B cell (primary cell): Measurements from ENCODE around the gene KRTAP4-11. TPM values are rescaled to one million over a fixed set of nuclear protein-coding genes. Genes with fewer than 3 reads are reported as not detected.

Experiments
- ATAC-seq: fragments of 200-7000 bp; cut with Tn5 transposase; one replicate; pipeline ENCODE4 v1.10.0; 2021; ENCODE audit warnings: low read depth, mild to moderate bottlenecking, moderate number of reproducible peaks, moderate library complexity
- CTCF ChIA-PET: fragments of 350-600 bp; sonication (Branson Sonifier 250); formaldehyde crosslinking; loops from one replicate; lab custom pipeline; 2021; ENCODE audit warnings: antibody characterized with exemption, inconsistent platforms; lab: Charles Lee
- POLR2A ChIA-PET: fragments of 350-600 bp; sonication (Branson Sonifier 250); formaldehyde crosslinking; loops from one replicate; lab custom pipeline; 2021; ENCODE audit warnings: antibody characterized with exemption; lab: Charles Lee
- DNase-seq: peaks from one replicate; pipeline ENCODE4 v3.0.0; 2013
- H2AFZ ChIP-seq: 2 replicates; pipeline ENCODE4 v1.6.1; 2012; ENCODE audit warnings: mild to moderate bottlenecking, low read depth, low read length; ENCODE audit not compliant: insufficient read depth, poor library complexity, severe bottlenecking
- H3K27ac ChIP-seq, 2 donors: 1 replicate in 1 of 2; 2 replicates in 1 of 2; pipeline ENCODE4 v1.5.1; 2012 to 2013; ENCODE audit warnings: low read length in 2 of 2, mild to moderate bottlenecking in 2 of 2, moderate library complexity in 1 of 2
- H3K27me3 ChIP-seq, 4 experiments: fragments of 200-600 bp in 1 of 4; sonication (generic) in 1 of 4; replicated peaks in 1 of 4; 1 replicate in 2 of 4; 2 replicates in 2 of 4; pipeline versions ENCODE4 v1.6.1 to v1.7.0; 2013 to 2016; ENCODE audit warnings: low read length in 3 of 4, mild to moderate bottlenecking in 2 of 4, mixed read lengths in 1 of 4, moderate library complexity in 1 of 4; ENCODE audit not compliant: insufficient read depth in 4 of 4, control insufficient read depth in 3 of 4; ENCODE audit errors: control extremely low read depth in 1 of 4
- H3K36me3 ChIP-seq, 2 experiments: replicated peaks in 1 of 2; 1 replicate in 1 of 2; 2 replicates in 1 of 2; pipeline versions ENCODE4 v1.6.1 to v1.7.1; 2013; ENCODE audit warnings: low read length in 1 of 2; ENCODE audit not compliant: insufficient read depth in 2 of 2, control insufficient read depth in 1 of 2; ENCODE audit errors: control extremely low read depth in 1 of 2, extremely low read depth in 1 of 2
- H3K4me1 ChIP-seq, 2 donors: fragments of 200-600 bp in 1 of 2; sonication (generic) in 1 of 2; 1 replicate in 1 of 2; 2 replicates in 1 of 2; pipeline versions ENCODE4 v1.5.1 to v1.6.1; 2013 to 2017; ENCODE audit warnings: low read length in 2 of 2; ENCODE audit not compliant: control insufficient read depth in 2 of 2, insufficient read depth in 2 of 2
- H3K4me2 ChIP-seq: replicated peaks from 2 replicates; pipeline ENCODE3; 2012; ENCODE audit warnings: mild to moderate bottlenecking, low read depth, low read length; ENCODE audit not compliant: poor library complexity, severe bottlenecking
- H3K4me3 ChIP-seq, 5 experiments: fragments of 200-600 bp in 1 of 5; sonication (generic) in 1 of 5; 1 replicate in 3 of 5; 2 replicates in 2 of 5; pipeline versions ENCODE4 v1.5.1 to v1.7.0; 2011 to 2016; ENCODE audit warnings: low read length in 4 of 5, mild to moderate bottlenecking in 4 of 5, low read depth in 2 of 5, control low read depth in 1 of 5, moderate library complexity in 1 of 5; ENCODE audit not compliant: insufficient read depth in 1 of 5; ENCODE audit errors: control extremely low read depth in 1 of 5, extremely low read depth in 1 of 5
- H3K79me2 ChIP-seq: fragments of 200-600 bp; sonication (generic); one replicate; pipeline ENCODE4 v1.6.0; 2016; ENCODE audit warnings: low read length; ENCODE audit not compliant: control insufficient read depth, insufficient read depth
- H3K9ac ChIP-seq: fragments of 200-600 bp; sonication (generic); 2 replicates; pipeline ENCODE4 v1.6.1; 2017; ENCODE audit warnings: mild to moderate bottlenecking, low read length, moderate library complexity
- H3K9me3 ChIP-seq, 3 donors: one replicate each; pipeline versions ENCODE4 v1.6.1 to v1.7.1; 2013; ENCODE audit warnings: low read length in 2 of 3; ENCODE audit not compliant: control insufficient read depth in 2 of 3, insufficient read depth in 1 of 3; ENCODE audit errors: control extremely low read depth in 1 of 3
- H4K20me1 ChIP-seq: 2 replicates; pipeline ENCODE4 v1.6.0; 2012; ENCODE audit warnings: mild to moderate bottlenecking, low read length; ENCODE audit not compliant: insufficient read depth, control insufficient read depth, poor library complexity, severe bottlenecking
- H3K27ac Mint-ChIP-seq: one replicate; pipeline ENCODE4 v1.8.0; 2021; ENCODE audit warnings: mixed read lengths
- H3K27me3 Mint-ChIP-seq: one replicate; pipeline ENCODE4 v1.8.0; 2021; ENCODE audit warnings: mixed read lengths
- H3K4me1 Mint-ChIP-seq: one replicate; pipeline ENCODE4 v1.8.0; 2021; ENCODE audit warnings: mixed read lengths
- H3K4me3 Mint-ChIP-seq: one replicate; pipeline ENCODE4 v1.8.0; 2021; ENCODE audit warnings: mixed read lengths
- H3K9me3 Mint-ChIP-seq: one replicate; pipeline ENCODE4 v1.8.0; 2022; ENCODE audit warnings: mixed read lengths; ENCODE audit not compliant: insufficient read depth
- CTCF ChIP-seq: fragments of 200-600 bp; IDR thresholded peaks from one replicate; pipeline ENCODE4 v1.8.0; 2022; ENCODE audit warnings: antibody characterized with exemption, mild to moderate bottlenecking
- EZH2 ChIP-seq: IDR thresholded peaks from 2 replicates; pipeline ENCODE4 v1.6.1; 2012; ENCODE audit warnings: borderline replicate concordance, low read depth, mild to moderate bottlenecking, moderate library complexity, low read length; ENCODE audit not compliant: insufficient read depth, poor library complexity, severe bottlenecking
- WGBS: methylation state at CpG from one replicate; pipeline ENCODE4 v1.1.5; 2013; ENCODE audit warnings: missing lambda C conversion rate; ENCODE audit not compliant: insufficient coverage; 5-methylcytosine and 5-hydroxymethylcytosine counted together
- intact Hi-C: fragments of 100-400 bp; cut with micrococcal nuclease; formaldehyde crosslinking; loops from one replicate; pipeline ENCODE4 v1.10.0; 2022
- polyA plus RNA-seq: library from polyadenylated mRNA; depleted of rRNA; stranded (reverse); fragments of >200 nt; gene quantifications from 2 replicates; pipeline ENCODE4 v1.2.3, GENCODE V29; 2012
- total RNA-seq, 2 donors: library from RNA; stranded (reverse); fragments of 120-200 nt in 1 of 2; gene quantifications; 1 replicate in 1 of 2; 2 replicates in 1 of 2; pipeline versions ENCODE4 v1.2.3 to v1.2.4, GENCODE V29; 2013 to 2022

Gene KRTAP4-11
- total and polyA plus RNA-seq, 2 donors (not counting 1 experiment from before 2014, with no cell fraction given), result not detected

- DNase-seq, result no peak
- Histone ChIP-seq H3K27ac (no peak overlapping the region), H3K36me3 (no peaks in the 10 kb centered on the region), H3K79me2 (no peaks in the 10 kb centered on the region), H3K27me3 (no peaks in the 10 kb centered on the region), H3K9ac (no peak overlapping the region), H3K4me1 (no peaks in the 10 kb centered on the region), H3K4me3 (no peak overlapping the region), H3K4me2 (no peak overlapping the region), H2AFZ (no peak overlapping the region), H3K9me3 (no peaks in the 10 kb centered on the region), H4K20me1 (no peaks in the 10 kb centered on the region)
- POLR2A ChIA-PET, result no interaction called here
- intact Hi-C loops, result no loop called here
- Mint-ChIP-seq H3K27ac (no peak overlapping the region), H3K9me3 (no peaks in the 10 kb centered on the region), H3K4me1 (no peaks in the 10 kb centered on the region), H3K4me3 (no peak overlapping the region), H3K27me3 (peaks cover 12% of the 10 kb centered on the region)
- 100% methylated on average over 1 of the region's 3 CpGs for WGBS
- ATAC-seq, result no peak
- CTCF ChIA-PET, result no interaction called here
- TF ChIP-seq EZH2 (no peak), CTCF (no peak)
These were observed 49.1 kb downstream of the KRTAP4-11 start for GRCh38 chr17:41069031-41069430.

GRCh38 chr17:41067281-41067680, 50.9 kb downstream of the KRTAP4-11 start:
- Histone ChIP-seq H4K20me1 (no peaks in the 10 kb centered on the region), H3K4me2 (no peak overlapping the region), H3K36me3 (no peaks in the 10 kb centered on the region), H3K27me3 (peaks cover 0 to 4% (median 0%) of the 10 kb centered on the region in 4 experiments), H3K4me3 (no peak overlapping the region), H2AFZ (no peak overlapping the region), H3K79me2 (no peaks in the 10 kb centered on the region), H3K9ac (no peak overlapping the region), H3K27ac (no peak overlapping the region), H3K9me3 (no peaks in the 10 kb centered on the region), H3K4me1 (no peaks in the 10 kb centered on the region)
- peaks cover 14% of the 10 kb centered on the region for H3K27me3 Mint-ChIP-seq
- intact Hi-C loops, result no loop called here
- H3K9me3 Mint-ChIP-seq, result no peaks in the 10 kb centered on the region
- H3K27ac Mint-ChIP-seq, result no peak overlapping the region
- no peaks in the 10 kb centered on the region for H3K4me1 Mint-ChIP-seq
- DNase-seq (no peak), ATAC-seq (no peak)
- ChIA-PET CTCF (no interaction called here), POLR2A (no interaction called here)
- TF ChIP-seq CTCF, result no peak
- TF ChIP-seq EZH2, result no peak
- H3K4me3 Mint-ChIP-seq, result no peak overlapping the region

Other genes starting within 250 kb of the KRTAP4-11 start
Only the 30 nearest of the 38 such genes appear.
- gene KRT40, start 134.0 kb downstream of the KRTAP4-11 start, total RNA-seq, result not detected in 2 replicates
- gene KRT40, start 134.0 kb downstream of the KRTAP4-11 start, polyA plus RNA-seq, result not detected in 2 replicates
- gene KRTAP3-3, start 124.2 kb downstream of the KRTAP4-11 start, total RNA-seq, result not detected in 2 replicates
- gene KRTAP3-3, start 124.2 kb downstream of the KRTAP4-11 start, polyA plus RNA-seq, result not detected in 2 replicates
- gene KRTAP3-2, start 118.5 kb downstream of the KRTAP4-11 start, total RNA-seq, result not detected in 2 replicates
- not detected in 2 replicates for gene KRTAP3-2, start 118.5 kb downstream of the KRTAP4-11 start, polyA plus RNA-seq
- not detected in 2 replicates for gene KRTAP3-1, start 109.2 kb downstream of the KRTAP4-11 start, total RNA-seq
- not detected in 2 replicates for gene KRTAP3-1, start 109.2 kb downstream of the KRTAP4-11 start, polyA plus RNA-seq
- not detected in 2 replicates for gene KRTAP1-5, start 91.2 kb downstream of the KRTAP4-11 start, total RNA-seq
- not detected in 2 replicates for gene KRTAP1-5, start 91.2 kb downstream of the KRTAP4-11 start, polyA plus RNA-seq
- not detected in 2 replicates for gene KRTAP1-4, start 88.2 kb downstream of the KRTAP4-11 start, total RNA-seq
- not detected in 2 replicates for gene KRTAP1-4, start 88.2 kb downstream of the KRTAP4-11 start, polyA plus RNA-seq
- not detected in 2 replicates for gene KRTAP1-3, start 83.5 kb downstream of the KRTAP4-11 start, total RNA-seq
- not detected in 2 replicates for gene KRTAP1-3, start 83.5 kb downstream of the KRTAP4-11 start, polyA plus RNA-seq
- gene KRTAP1-1, start 76.9 kb downstream of the KRTAP4-11 start, total RNA-seq, result not detected in 2 replicates
- not detected in 2 replicates for gene KRTAP1-1, start 76.9 kb downstream of the KRTAP4-11 start, polyA plus RNA-seq
- gene KRTAP2-1, start 71.1 kb downstream of the KRTAP4-11 start, total RNA-seq, result not detected in 2 replicates
- not detected in 2 replicates for gene KRTAP2-1, start 71.1 kb downstream of the KRTAP4-11 start, polyA plus RNA-seq
- gene KRTAP2-2, start 63.1 kb downstream of the KRTAP4-11 start, total RNA-seq, result not detected in 2 replicates
- gene KRTAP2-2, start 63.1 kb downstream of the KRTAP4-11 start, polyA plus RNA-seq, result not detected in 2 replicates
- gene KRTAP2-3, start 58.3 kb downstream of the KRTAP4-11 start, total RNA-seq, result not detected in 2 replicates
- gene KRTAP2-3, start 58.3 kb downstream of the KRTAP4-11 start, polyA plus RNA-seq, result not detected in 2 replicates
- gene KRTAP2-4, start 52.5 kb downstream of the KRTAP4-11 start, total RNA-seq, result not detected in 2 replicates
- not detected in 2 replicates for gene KRTAP2-4, start 52.5 kb downstream of the KRTAP4-11 start, polyA plus RNA-seq
- gene KRTAP4-7, start 34.2 kb downstream of the KRTAP4-11 start, total RNA-seq, result not detected in 2 replicates
- gene KRTAP4-7, start 34.2 kb downstream of the KRTAP4-11 start, polyA plus RNA-seq, result not detected in 2 replicates
- gene KRTAP4-8, start 20.2 kb downstream of the KRTAP4-11 start, total RNA-seq, result not detected in 2 replicates
- gene KRTAP4-8, start 20.2 kb downstream of the KRTAP4-11 start, polyA plus RNA-seq, result not detected in 2 replicates
- not detected in 2 replicates for gene KRTAP4-16, start 16.2 kb downstream of the KRTAP4-11 start, total RNA-seq
- not detected in 2 replicates for gene KRTAP4-16, start 16.2 kb downstream of the KRTAP4-11 start, polyA plus RNA-seq
- not detected in 2 replicates for gene KRTAP4-9, start 13.0 kb downstream of the KRTAP4-11 start, total RNA-seq
- gene KRTAP4-9, start 13.0 kb downstream of the KRTAP4-11 start, polyA plus RNA-seq, result not detected in 2 replicates
- gene KRTAP4-12, start 5.8 kb upstream of the KRTAP4-11 start, total RNA-seq, result not detected in 2 replicates
- gene KRTAP4-12, start 5.8 kb upstream of the KRTAP4-11 start, polyA plus RNA-seq, result 0.12 TPM in 1 of 2 replicates, not detected in the other
- gene KRTAP4-6, start 22.2 kb upstream of the KRTAP4-11 start, total RNA-seq, result not detected in 2 replicates
- not detected in 2 replicates for gene KRTAP4-6, start 22.2 kb upstream of the KRTAP4-11 start, polyA plus RNA-seq
- not detected in 2 replicates for gene KRTAP4-5, start 31.5 kb upstream of the KRTAP4-11 start, total RNA-seq
- not detected in 2 replicates for gene KRTAP4-5, start 31.5 kb upstream of the KRTAP4-11 start, polyA plus RNA-seq
- not detected in 2 replicates for gene KRTAP4-4, start 42.4 kb upstream of the KRTAP4-11 start, total RNA-seq
- not detected in 2 replicates for gene KRTAP4-4, start 42.4 kb upstream of the KRTAP4-11 start, polyA plus RNA-seq
- not detected in 2 replicates for gene KRTAP4-3, start 49.8 kb upstream of the KRTAP4-11 start, total RNA-seq
- not detected in 2 replicates for gene KRTAP4-3, start 49.8 kb upstream of the KRTAP4-11 start, polyA plus RNA-seq
- gene KRTAP4-2, start 59.8 kb upstream of the KRTAP4-11 start, total RNA-seq, result not detected in 2 replicates
- not detected in 2 replicates for gene KRTAP4-2, start 59.8 kb upstream of the KRTAP4-11 start, polyA plus RNA-seq
- not detected in 2 replicates for gene KRTAP4-1, start 66.5 kb upstream of the KRTAP4-11 start, total RNA-seq
- not detected in 2 replicates for gene KRTAP4-1, start 66.5 kb upstream of the KRTAP4-11 start, polyA plus RNA-seq
- not detected in 2 replicates for gene KRTAP9-1, start 71.5 kb upstream of the KRTAP4-11 start, total RNA-seq
- not detected in 2 replicates for gene KRTAP9-1, start 71.5 kb upstream of the KRTAP4-11 start, polyA plus RNA-seq
- not detected in 2 replicates for gene KRTAP9-2, start 108.3 kb upstream of the KRTAP4-11 start, total RNA-seq
- gene KRTAP9-2, start 108.3 kb upstream of the KRTAP4-11 start, polyA plus RNA-seq, result not detected in 2 replicates
- not detected in 2 replicates for gene KRTAP9-3, start 114.1 kb upstream of the KRTAP4-11 start, total RNA-seq
- not detected in 2 replicates for gene KRTAP9-3, start 114.1 kb upstream of the KRTAP4-11 start, polyA plus RNA-seq
- not detected in 2 replicates for gene KRTAP9-8, start 119.6 kb upstream of the KRTAP4-11 start, total RNA-seq
- not detected in 2 replicates for gene KRTAP9-8, start 119.6 kb upstream of the KRTAP4-11 start, polyA plus RNA-seq
- not detected in 2 replicates for gene KRTAP9-4, start 131.3 kb upstream of the KRTAP4-11 start, total RNA-seq
- not detected in 2 replicates for gene KRTAP9-4, start 131.3 kb upstream of the KRTAP4-11 start, polyA plus RNA-seq
- gene KRTAP9-9, start 137.0 kb upstream of the KRTAP4-11 start, total RNA-seq, result not detected in 2 replicates
- gene KRTAP9-9, start 137.0 kb upstream of the KRTAP4-11 start, polyA plus RNA-seq, result not detected in 2 replicates
- gene KRTAP9-6, start 147.0 kb upstream of the KRTAP4-11 start, total RNA-seq, result not detected in 2 replicates
- gene KRTAP9-6, start 147.0 kb upstream of the KRTAP4-11 start, polyA plus RNA-seq, result not detected in 2 replicates